CD4-positive, alpha-beta T cell (primary cell): Measurements from ENCODE around the gene THAP12. TPM values are rescaled to one million over a fixed set of nuclear protein-coding genes. Genes with fewer than 3 reads are reported as not detected.

ENCODE experiments used
- ATAC-seq: fragments of 200-7000 bp; cut with Tn5 transposase; one replicate; pipeline ENCODE4 v1.10.0; 2022; ENCODE audit warnings: mild to moderate bottlenecking; ENCODE audit not compliant: poor library complexity
- CTCF ChIA-PET: fragments of 350-600 bp; sonication (Branson Sonifier 250); formaldehyde crosslinking; loops from one replicate; lab custom pipeline; 2021; ENCODE audit warnings: antibody characterized with exemption, inconsistent platforms; lab: Charles Lee
- POLR2A ChIA-PET: fragments of 350-600 bp; sonication (Branson Sonifier 250); formaldehyde crosslinking; loops from one replicate; lab custom pipeline; 2021; ENCODE audit warnings: antibody characterized with exemption, inconsistent platforms; lab: Charles Lee
- DNase-seq, 14 experiments: peaks; one replicate each; pipeline ENCODE4 v3.0.0-alpha.2; 2013 to 2020; ENCODE audit warnings: mixed read lengths in 2 of 14
- H3K27ac ChIP-seq, 2 donors: one replicate each; pipeline versions ENCODE4 v1.5.1 to v1.7.0; 2013; ENCODE audit warnings: low read length in 2 of 2, low read depth in 1 of 2, mild to moderate bottlenecking in 1 of 2
- H3K27me3 ChIP-seq, 2 experiments: 1 replicate in 1 of 2; 2 replicates in 1 of 2; pipeline versions ENCODE4 v1.6.1 to v1.7.0; 2013; ENCODE audit warnings: low read length in 2 of 2, control low read depth in 1 of 2, mild to moderate bottlenecking in 1 of 2, moderate library complexity in 1 of 2; ENCODE audit not compliant: insufficient read depth in 2 of 2, control insufficient read depth in 1 of 2
- H3K36me3 ChIP-seq: one replicate; pipeline ENCODE4 v1.6.1; 2013; ENCODE audit warnings: low read length, control low read depth; ENCODE audit not compliant: insufficient read depth
- H3K4me1 ChIP-seq: one replicate; pipeline ENCODE4 v1.6.1; 2013; ENCODE audit warnings: low read length, control low read depth; ENCODE audit not compliant: insufficient read depth
- H3K4me3 ChIP-seq: one replicate; pipeline ENCODE4 v1.5.1; 2013; ENCODE audit warnings: mild to moderate bottlenecking, low read length, moderate library complexity
- H3K9me3 ChIP-seq, 2 experiments: 1 replicate in 1 of 2; 2 replicates in 1 of 2; pipeline versions ENCODE4 v1.6.1 to v1.7.0; 2013; ENCODE audit warnings: low read length in 2 of 2, mild to moderate bottlenecking in 2 of 2, control low read depth in 1 of 2, moderate library complexity in 1 of 2; ENCODE audit not compliant: control insufficient read depth in 1 of 2, insufficient read depth in 1 of 2
- H3K27ac Mint-ChIP-seq: one replicate; pipeline ENCODE4 v1.8.0; 2020; ENCODE audit warnings: mixed read lengths
- H3K27me3 Mint-ChIP-seq: one replicate; pipeline ENCODE4 v1.8.0; 2021; ENCODE audit warnings: mixed read lengths
- H3K36me3 Mint-ChIP-seq: one replicate; pipeline ENCODE4 v1.8.0; 2021; ENCODE audit warnings: low read depth, mixed read lengths
- H3K4me1 Mint-ChIP-seq: one replicate; pipeline ENCODE4 v1.8.0; 2021; ENCODE audit warnings: low read depth, mixed read lengths
- H3K4me3 Mint-ChIP-seq: one replicate; pipeline ENCODE4 v1.8.0; 2020; ENCODE audit warnings: mild to moderate bottlenecking, mixed read lengths
- H3K9me3 Mint-ChIP-seq: one replicate; pipeline ENCODE4 v1.8.0; 2020; ENCODE audit warnings: mixed read lengths
- intact Hi-C, 2 experiments: fragments of 100-400 bp; cut with DNase I in 1 of 2; cut with micrococcal nuclease in 1 of 2; formaldehyde crosslinking; loops; one replicate each; pipeline versions ENCODE4 v1.15.1 to v1.9.0; 2023 to 2025; cut with DNase I, micrococcal nuclease
- total RNA-seq, 174 experiments: library from RNA in 2 of 174; stranded (reverse) in 2 of 174; gene quantifications; one replicate each; pipeline ENCODE4 v1.2.3 and lab custom pipeline; 2021 to 2026
- TF ChIP-seq, protein P1 (sequence below): fragments of 200-600 bp; IDR thresholded peaks from one replicate; pipeline ENCODE4 v1.8.0; 2022; ENCODE audit warnings: antibody characterized with exemption, mild to moderate bottlenecking

Gene THAP12
- total RNA-seq, 2 experiments from 2014 or later = 34.8 to 36.3 TPM

DNA sequence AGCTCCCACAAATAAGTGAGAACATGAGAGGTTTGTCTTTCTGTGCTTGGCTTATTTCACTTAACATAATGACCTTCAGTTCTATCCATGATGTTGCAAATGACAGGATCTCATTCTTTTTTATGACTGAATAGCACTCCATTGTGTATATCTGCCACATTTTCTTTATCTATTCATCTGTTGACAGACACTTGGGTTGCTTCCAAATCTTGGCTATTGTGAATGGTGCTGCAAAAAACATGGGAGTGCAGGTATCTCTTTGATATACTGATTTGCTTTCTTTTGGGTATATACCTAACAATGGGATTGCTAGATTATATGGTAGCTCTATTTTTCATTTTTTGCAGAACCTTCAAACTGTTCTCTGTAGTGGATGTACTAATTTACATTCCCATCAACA lies 13.5 kb upstream of the THAP12 start:
- intact Hi-C loops = no loop called here
- H3K36me3 Mint-ChIP-seq = no peaks in the 10 kb centered on the region
- CTCF ChIA-PET = no interaction called here

DNA sequence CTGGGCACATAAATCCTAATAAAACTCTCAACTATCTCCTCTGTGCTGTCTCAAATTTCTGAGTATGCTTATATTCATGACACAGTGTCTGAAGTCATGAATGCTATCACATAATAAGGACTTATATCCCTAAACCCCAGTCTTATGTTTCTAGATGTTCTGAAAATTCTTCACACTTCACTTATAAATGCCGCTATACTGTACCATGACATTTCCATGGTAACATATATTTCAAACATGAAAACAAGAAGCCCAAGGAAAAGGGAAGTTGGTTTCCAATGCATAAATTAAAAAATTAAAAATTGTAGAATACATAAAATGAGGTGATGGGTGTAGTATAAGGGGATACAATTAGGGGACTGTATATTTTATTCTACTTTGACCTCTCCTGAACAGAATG lies 11.9 kb upstream of the THAP12 start:
- H3K9me3 Mint-ChIP-seq = no peaks in the 10 kb centered on the region
- H3K4me1 Mint-ChIP-seq = peaks cover 7% of the 10 kb centered on the region
- H3K9me3 ChIP-seq = no peaks in the 10 kb centered on the region
- H3K27ac Mint-ChIP-seq = no peak overlapping the region
- no peaks in the 10 kb centered on the region for H3K36me3 ChIP-seq
- ATAC-seq (no peak), DNase-seq (no peak)
- ChIA-PET POLR2A (no interaction called here), CTCF (no interaction called here)
- no peaks in the 10 kb centered on the region for H3K4me1 ChIP-seq
- H3K27me3 ChIP-seq = no peaks in the 10 kb centered on the region
- H3K4me3 Mint-ChIP-seq = no peak overlapping the region
- no peaks in the 10 kb centered on the region for H3K27me3 Mint-ChIP-seq
- H3K4me3 ChIP-seq = no peak overlapping the region
- intact Hi-C loops = no loop called here
- no peak overlapping the region for H3K27ac ChIP-seq
- TF ChIP-seq, protein P1, sequence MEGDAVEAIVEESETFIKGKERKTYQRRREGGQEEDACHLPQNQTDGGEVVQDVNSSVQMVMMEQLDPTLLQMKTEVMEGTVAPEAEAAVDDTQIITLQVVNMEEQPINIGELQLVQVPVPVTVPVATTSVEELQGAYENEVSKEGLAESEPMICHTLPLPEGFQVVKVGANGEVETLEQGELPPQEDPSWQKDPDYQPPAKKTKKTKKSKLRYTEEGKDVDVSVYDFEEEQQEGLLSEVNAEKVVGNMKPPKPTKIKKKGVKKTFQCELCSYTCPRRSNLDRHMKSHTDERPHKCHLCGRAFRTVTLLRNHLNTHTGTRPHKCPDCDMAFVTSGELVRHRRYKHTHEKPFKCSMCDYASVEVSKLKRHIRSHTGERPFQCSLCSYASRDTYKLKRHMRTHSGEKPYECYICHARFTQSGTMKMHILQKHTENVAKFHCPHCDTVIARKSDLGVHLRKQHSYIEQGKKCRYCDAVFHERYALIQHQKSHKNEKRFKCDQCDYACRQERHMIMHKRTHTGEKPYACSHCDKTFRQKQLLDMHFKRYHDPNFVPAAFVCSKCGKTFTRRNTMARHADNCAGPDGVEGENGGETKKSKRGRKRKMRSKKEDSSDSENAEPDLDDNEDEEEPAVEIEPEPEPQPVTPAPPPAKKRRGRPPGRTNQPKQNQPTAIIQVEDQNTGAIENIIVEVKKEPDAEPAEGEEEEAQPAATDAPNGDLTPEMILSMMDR = no peak
- no peaks in the 10 kb centered on the region for H3K36me3 Mint-ChIP-seq

More for the DNA sequence above, 13.5 kb upstream of the THAP12 start:
- Mint-ChIP-seq H3K9me3 (no peaks in the 10 kb centered on the region), H3K4me1 (no peaks in the 10 kb centered on the region), H3K27me3 (no peaks in the 10 kb centered on the region), H3K27ac (no peak overlapping the region), H3K4me3 (no peak overlapping the region)
- Histone ChIP-seq H3K4me1 (no peaks in the 10 kb centered on the region), H3K27ac (no peak overlapping the region), H3K4me3 (no peak overlapping the region), H3K27me3 (no peaks in the 10 kb centered on the region), H3K36me3 (no peaks in the 10 kb centered on the region), H3K9me3 (no peaks in the 10 kb centered on the region)
- TF ChIP-seq, protein P1 = no peak
- no peak for DNase-seq
- POLR2A ChIA-PET = no interaction called here
- no peak for ATAC-seq

DNA sequence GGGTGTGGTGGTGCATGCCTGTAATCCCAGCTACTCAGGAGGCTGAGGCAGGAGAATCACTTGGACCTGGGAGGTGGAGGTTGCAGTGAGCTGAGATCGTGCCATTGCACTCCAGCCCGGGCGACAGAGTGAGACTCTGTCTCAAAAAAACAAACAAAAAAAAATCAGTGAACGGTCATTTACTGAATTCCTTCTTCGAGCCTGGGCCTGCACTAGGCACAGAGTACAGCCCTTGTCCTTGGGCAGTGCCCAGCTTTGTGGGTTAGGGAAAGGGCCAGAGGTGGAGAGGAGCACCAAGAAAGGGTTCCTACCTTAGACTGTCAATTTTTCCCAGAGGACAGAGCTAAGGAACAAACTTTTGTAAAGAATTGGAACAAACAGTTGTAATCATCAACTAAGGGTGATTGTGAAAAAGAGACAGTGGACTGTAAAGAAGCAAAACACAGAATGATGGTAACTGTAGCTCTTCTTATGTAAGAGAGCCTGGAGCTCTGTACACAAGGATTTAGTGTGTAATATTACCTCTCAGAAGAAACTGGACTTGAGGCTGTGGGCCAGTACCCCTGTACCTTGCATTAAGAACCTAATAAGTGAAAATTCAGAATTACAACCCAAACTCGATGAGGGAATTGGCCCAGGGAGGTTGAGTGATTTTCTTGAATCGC lies 11.0 kb upstream of the THAP12 start:
- Mint-ChIP-seq H3K36me3 (no peaks in the 10 kb centered on the region), H3K27ac (no peak overlapping the region), H3K27me3 (no peaks in the 10 kb centered on the region), H3K4me1 (peaks cover 7% of the 10 kb centered on the region), H3K9me3 (no peaks in the 10 kb centered on the region), H3K4me3 (no peak overlapping the region)
- Histone ChIP-seq H3K36me3 (no peaks in the 10 kb centered on the region), H3K4me3 (no peak overlapping the region), H3K4me1 (no peaks in the 10 kb centered on the region), H3K27ac (no peak overlapping the region), H3K27me3 (no peaks in the 10 kb centered on the region), H3K9me3 (no peaks in the 10 kb centered on the region)
- DNase-seq (no peak), ATAC-seq (no peak)
- POLR2A ChIA-PET = no interaction called here
- TF ChIP-seq, protein P1 = no peak
- intact Hi-C loops = no loop called here
- CTCF ChIA-PET = no interaction called here
